GM21390 (cell line): ENCODE results near the gene JPT1.
"Not testable (repeated sequence)": the region's sequence is repeated elsewhere in the genome, so short reads cannot be mapped to it uniquely, and the experiment has no call there.

Experiments used
- ATAC-seq: cut with Tn5 transposase; IDR thresholded peaks from one replicate; pipeline ENCODE4 v1.9.1; 2021; ENCODE audit not compliant: unreplicated experiment

Gene JPT1

DNA sequence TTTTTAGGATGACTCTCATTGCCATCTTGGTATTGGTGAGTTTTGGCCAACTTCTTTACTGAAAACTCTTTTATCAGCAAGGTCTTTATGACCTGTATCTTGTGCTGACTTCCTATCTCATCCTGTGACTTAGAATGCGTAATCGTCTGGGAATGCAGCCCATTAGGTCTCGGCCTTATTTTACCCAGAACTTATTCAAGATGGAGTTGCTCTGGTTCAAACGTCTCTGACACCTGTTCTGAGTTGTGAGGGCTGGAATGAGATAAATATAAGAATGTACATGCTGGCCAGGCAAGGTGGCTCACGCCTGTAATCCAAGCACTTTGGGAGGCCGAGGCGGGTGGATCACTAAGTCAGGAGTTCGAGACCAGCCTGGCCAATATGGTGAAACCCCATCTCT is 4.2 kb upstream of the JPT1 start:
- ATAC-seq, result not testable (repeated sequence)

DNA sequence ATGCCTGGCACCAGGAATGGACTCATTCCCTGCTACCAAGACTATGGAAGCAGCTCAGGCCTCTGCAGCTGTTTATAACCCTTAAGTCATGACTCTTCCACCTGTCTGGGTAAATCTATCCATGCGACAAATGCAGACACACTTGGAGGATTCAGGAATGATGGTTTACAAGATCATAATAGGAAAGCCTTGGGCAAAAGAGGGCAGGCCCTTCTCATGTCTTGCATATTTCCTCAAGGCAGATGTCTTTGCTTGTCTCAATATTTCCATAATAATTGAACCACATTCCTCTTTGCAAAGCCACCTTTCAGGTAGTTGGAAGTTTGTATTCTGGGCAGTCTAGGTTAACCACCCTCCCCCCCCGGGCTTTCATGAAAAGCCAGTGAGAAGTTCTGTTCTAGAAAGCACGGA is 884 bp upstream of the JPT1 start:
- no peak for ATAC-seq

DNA sequence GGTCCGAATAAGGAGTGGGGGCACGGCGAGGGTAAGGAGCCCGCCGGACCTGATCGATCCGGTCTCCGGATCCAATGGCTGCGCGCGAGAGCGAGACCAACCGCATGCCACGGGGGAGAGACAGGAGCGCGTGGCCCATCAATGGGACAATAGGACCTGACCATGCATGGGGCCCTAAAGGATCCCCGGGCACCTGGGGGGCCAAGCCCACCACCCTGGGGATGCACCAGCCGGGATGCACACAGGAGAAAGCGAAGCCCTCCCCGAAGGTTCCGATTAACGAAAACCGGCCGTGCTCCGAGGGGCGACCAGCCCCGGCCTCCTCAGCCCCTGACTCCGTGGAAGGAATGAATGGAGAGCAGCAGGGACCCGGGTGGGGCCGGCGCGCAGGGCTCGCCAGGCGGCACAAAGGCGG is 525 bp downstream of the JPT1 start:
- peak; percentile 6 for ATAC-seq

DNA sequence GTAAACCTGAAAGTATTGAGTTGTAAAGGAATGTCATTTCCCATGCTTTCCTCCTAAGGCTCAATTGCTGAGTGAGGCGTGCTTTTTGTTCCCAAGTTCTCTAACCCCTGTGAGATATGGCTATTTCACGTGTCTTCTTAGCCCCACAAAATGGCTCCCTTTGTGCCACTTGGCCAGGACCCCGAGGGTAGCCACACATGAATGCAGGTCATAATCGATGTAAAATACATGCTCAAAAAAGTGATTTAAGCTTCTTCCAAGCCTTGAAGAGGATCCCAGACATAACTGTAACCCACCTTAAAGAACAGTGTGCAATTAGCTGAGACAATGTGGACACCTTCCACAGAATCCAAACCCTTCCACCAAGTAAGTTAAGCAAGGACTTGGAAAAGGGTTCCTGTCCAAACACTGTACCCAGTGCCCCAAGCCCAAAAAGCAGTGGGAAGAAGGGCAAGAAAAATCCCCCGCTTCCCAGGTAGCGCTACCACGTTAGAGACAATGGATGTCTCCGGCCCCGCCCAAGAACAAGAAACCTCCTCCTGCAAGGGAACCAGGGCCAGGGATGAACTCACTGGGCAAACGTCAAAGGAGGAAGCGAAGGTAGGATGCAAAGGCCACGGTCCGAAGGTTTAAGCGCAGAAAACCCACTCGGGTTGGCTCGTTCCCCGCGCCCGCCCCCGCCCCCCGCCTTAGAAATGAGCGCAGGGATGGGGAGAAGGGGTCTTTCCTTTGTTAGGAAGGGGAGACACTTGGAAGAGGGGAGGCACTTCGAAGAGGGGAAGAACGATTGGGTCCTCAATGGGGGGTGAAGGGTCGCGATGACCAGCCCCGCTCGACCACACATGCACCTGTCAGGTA is 1.2 kb downstream of the JPT1 start:
- no peak for ATAC-seq

DNA sequence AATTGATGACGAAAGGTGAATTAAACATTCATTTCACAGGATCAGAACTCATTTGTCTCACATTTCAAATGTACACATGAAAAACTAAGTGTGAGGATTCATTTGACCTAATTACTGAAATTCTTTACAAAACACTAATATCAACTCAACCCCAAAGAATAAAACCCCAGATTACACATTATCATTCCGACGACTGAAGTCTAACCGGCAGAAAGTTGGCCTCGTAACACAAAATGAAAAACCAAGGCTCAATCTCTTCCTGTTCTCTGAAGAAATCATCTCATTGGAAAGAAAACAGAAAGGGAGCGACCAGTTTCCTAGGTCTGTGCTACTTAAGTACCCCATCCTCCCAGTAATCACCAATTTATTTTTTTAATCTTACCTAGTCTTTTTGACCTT is 1.8 kb downstream of the JPT1 start:
- ATAC-seq, result no peak

DNA sequence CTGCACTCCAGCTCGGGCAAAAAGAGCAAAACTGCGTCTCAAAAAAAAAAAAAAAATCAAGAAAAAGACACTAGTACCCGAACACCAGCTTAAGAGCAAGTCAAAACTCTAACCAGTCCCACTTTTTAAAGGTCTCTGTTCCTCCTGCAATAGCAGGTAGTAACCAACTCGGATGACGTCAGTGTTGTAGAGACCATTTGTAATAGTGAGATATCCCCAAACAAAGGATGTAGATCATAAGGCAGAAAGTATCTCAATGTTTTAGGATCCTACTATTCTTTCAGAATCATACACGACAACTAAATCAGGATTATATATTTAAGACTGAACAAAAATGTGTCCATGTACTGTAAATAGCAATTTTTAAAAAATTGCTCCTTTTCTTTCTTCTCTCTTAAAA is 2.4 kb downstream of the JPT1 start:
- no peak for ATAC-seq

DNA sequence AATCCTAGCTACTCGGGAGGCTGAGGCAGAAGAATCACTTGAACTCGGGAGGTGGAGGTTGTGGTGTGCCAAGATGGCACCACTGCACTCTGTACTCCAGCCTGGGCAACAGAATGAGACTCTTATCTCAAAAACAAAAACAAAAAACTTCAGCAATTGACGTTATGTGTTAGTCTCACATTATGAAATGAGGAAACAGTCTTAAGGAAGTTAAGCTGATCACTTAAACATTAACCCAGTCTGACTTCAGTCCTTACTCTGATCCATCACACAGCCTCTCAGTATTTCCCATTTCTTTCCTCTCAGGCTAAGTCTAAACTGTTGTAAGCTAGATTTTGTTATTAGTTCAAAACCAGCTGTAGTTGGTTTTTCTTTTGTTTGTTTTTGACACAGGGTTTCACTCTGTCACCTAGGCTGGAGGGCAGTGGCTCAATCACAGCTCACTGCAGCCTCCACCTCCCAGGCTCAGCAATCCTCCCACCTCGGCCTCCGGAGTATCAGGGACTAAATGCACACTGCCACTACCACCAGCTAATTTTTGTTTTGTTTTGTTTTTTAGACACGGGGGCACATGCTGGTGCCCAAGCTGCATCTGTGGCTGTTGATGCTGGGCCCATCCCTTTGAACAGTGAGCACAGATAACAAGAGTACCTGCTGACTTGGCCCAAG is 6.3 kb downstream of the JPT1 start:
- ATAC-seq, result no peak

DNA sequence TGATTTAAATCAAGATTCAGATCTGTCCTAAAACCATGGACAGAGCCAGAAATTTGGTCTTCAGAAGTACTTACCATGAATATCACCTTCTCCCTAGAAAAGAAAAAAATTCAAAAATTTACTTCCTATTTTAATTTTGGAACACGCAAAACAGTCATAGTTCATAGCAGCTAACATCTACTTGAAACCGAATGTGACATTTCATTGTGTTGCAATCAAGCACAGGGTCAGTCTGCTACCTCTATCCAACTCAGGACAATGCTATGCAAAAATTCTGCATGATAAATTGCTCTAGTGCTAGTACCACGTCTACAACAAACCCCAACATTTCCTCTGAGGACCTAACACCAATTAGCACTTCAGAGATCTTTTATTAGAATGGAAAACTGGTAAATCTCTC is 7.7 kb downstream of the JPT1 start:
- ATAC-seq, result no peak

DNA sequence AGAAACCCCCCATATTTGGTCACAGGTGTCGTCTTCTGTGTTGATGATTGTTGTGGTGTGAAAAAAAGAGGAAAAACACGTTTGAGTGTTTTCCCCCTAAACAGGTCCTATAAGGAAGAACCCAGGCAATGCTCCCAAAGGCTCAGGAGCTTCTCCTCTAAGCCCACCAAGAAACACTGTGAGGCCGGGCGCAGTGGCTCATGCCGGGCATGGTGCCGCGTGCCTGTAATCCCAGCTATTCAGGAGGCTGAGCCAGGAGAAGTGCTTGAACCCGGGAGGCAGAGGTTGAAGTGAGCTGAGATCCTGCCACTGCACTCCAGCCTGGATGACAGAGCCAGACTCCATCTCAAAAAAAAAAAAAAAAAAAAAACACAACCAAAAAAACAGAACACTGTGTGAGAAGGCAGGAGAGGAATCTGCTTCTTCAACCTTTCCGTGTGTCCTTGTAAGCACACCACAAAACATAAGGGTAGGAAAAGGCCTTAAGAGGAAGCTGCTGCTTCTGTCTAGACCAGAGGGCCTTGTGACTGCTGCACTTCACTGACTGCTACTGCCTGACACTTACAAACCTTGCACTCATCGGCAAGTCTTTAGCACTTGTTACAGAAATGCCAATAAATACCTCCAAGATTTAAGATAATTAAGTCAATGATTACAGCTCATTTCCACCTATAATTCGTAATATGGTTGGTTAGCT is 9.3 kb downstream of the JPT1 start:
- no peak for ATAC-seq

DNA sequence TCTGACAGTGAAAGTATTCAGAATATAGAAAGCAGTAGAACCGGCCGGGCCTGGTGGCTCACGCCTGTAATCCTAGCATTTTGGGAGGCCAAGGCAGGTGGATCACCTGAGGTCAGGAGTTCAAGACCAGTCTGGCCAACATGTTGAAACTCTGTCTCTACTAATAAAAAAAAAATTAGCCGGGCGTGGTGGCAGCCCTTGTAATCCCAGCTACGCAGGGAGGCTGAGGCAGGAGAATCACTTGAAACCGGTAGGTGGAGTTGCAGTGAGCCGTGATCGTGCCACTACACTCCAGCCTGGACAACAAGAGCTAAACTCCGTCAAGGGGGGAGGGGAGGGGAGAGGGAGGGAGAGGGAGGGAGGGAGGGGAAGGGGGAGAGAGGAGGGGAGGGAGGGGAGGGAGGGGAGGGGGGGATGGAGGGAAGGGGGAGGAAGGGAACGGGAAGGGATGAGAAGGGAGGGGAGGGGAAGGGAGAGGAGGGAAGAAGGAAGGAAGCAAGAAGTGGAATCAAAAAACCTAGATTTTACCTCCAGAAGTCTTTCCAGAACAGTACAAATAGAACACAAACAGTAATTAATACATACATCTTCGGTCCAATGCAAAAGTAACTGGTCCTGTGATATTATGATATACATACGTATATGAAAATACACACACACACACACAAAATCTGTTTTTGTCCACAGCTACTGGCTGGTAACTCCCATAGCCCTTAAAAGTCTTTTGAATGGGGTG is 11.9 kb downstream of the JPT1 start:
- ATAC-seq, result no peak

DNA sequence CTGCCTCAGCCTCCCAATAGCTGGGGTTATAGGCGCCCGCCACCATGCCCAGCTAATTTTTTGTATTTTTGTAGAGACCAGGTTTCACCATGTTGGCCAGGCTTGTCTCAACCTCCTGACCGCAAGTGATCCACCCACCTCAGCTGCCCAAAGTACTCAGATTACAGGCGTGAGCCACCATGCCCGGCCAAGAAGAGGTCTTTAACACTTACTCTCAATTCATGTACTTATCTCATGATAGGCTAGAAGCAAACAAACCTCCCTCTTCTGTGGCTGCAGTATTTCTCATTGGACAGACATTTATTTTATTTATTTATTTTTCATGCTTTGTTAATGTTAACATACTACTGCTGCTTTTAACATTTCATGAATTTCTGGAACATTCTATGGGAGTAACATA is 15.8 kb downstream of the JPT1 start:
- no peak for ATAC-seq

DNA sequence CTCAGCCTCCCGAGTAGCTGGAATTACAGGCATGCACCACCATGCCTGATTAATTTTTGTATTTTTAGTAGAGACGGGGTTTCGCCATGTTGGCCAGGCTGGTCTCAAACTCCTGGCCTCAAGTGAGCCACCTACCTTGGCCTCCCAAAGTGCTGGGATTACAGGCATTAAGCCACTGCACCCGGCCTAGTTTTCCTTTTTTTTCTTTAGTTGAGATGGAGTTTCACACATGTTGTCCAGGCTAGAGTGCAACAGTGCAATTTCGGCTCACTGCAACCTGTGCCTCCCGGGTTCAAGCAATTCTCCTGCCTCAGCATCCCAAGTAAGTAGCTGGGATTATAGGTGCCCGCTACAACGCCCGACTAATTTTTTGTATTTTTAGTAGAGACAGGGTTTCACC is 16.6 kb downstream of the JPT1 start:
- ATAC-seq, result not testable (repeated sequence)

DNA sequence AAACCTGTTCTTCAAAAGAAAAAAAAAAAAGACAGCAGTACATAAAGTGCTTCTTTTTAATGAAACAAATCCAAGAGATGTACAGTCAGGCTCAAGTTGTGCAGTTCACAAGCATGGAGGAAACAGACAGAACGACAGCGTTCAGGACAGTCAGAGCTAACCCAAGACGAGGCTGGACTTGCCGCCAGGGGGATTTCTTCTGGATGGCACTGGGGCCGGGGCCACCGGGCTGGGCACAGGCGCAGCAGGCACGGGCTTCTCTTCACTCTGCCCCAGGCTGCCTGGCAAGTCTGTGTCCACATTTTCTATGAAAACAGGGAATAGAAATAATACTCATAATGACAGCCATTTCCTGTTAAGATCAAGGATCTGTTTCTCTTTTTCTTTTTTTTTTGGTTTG is 18.4 kb downstream of the JPT1 start:
- no peak for ATAC-seq

DNA sequence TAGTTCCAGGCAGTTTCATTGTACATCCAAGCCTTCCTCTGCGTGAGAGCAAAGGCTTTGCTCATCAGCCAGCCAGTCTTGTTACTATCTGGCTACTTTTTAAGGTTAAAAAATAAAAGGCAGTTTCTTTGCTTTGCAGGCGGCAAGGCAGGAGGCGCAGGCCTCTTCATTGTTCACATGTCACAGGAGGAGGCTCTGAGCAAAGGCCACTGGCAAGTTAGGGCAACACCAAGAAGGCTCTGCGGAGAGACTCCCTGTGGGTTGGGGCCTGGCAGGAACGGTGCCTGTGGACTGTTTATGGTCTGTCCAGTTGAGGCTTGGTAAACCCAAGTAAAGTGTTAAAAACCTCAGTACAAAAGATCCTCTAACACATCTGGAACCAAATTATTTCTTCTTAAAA is 18.9 kb downstream of the JPT1 start:
- ATAC-seq, result no peak

DNA sequence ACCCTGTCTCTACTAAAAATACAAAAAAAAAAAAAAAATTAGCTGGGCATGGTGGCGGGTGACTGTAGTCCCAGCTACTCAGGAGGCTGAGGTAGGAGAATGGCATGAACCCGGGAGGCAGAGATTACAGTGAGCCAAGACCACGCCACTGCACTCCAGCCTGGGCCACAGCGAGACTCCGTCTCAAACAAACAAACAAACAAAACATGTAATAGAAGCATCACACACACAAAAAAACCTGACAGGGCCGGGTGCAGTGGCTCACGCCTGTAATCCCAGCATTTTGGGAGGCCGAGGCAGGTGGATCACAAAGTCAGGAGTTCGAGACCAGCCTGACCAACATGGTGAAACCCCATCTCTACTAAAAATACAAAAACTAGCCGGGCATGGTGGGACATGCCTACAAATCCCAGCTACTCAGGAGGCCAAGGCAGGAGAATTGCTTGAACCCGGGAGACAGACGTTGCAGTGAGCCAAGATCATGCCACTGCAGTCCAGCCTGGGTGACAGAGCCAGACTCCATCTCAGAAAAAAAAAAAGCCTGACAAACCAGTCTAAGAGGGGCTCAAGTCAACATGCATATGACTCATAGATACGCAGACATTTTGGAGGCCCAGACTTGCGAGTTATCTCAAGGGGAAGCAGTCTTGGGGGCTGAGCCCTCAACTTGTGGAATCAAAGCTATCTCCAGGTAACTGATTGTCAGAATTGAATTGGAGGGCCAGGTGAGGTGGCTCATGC is 20.5 kb downstream of the JPT1 start:
- ATAC-seq, result not testable (repeated sequence)

DNA sequence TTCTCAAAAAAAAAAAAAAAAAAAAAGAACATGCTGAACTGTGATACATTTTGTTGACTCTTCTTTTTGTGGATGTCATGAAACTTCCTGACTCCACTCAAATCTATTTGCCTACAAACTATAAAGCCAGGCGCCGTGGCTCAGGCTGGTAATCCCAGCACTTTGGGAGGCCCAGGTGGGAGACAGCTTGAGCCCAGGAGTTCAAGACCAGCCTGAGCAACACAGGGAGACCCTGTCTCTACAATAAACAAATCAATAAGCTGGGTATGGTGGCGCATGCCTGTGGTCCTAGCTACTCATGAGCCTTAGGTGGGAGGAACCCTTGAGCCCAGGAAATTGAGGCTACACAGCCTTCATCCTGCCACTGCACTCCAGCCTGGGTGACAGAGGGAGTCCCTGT is 21.3 kb downstream of the JPT1 start:
- ATAC-seq, result no peak

DNA sequence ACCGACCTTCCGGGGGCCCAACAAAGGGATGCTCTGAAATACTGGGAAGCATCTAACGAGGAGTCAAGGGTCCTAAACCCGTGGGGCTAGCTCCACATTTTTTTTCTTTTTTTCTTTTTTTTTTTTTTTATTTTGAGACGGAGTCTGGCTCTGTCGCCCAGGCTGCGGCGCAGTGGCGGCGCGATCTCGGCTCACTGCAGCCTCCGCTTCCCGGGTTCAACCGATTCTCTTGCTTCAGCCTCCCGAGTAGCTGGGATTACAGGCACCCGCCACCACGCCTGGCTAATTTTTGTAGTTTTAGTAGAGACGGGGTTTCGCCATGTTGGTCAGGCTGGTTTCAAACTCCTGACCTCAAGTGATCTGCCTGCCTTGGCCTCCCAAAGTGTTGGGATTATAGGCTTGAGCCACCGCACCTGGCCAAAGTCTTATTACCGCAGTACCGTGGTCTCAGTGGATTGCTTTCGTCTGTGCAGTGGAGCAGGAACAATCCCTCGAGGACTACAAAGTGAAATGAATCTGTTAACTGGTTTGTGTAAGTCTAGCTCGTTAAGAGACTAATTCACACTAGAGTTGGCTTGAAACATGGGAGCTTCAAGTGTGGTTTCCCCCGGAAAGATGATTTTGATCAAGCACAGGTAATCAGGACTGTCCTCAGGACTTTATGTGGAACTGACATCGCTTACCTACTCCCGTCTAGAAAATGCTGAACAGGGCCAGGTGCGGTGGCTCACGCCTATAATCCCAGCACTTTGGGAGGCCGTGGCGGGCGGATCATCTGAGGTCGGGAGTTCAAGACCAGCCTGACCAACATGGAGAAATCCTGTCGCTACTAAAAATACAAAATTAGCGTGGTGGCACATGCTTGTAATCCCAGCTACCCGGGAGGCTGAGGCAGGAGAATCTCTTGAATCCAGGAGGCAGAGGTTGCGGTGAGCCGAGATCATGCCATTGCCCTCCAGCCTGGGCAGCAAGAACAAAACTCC is 22.0 kb downstream of the JPT1 start:
- not testable (repeated sequence) for ATAC-seq

DNA sequence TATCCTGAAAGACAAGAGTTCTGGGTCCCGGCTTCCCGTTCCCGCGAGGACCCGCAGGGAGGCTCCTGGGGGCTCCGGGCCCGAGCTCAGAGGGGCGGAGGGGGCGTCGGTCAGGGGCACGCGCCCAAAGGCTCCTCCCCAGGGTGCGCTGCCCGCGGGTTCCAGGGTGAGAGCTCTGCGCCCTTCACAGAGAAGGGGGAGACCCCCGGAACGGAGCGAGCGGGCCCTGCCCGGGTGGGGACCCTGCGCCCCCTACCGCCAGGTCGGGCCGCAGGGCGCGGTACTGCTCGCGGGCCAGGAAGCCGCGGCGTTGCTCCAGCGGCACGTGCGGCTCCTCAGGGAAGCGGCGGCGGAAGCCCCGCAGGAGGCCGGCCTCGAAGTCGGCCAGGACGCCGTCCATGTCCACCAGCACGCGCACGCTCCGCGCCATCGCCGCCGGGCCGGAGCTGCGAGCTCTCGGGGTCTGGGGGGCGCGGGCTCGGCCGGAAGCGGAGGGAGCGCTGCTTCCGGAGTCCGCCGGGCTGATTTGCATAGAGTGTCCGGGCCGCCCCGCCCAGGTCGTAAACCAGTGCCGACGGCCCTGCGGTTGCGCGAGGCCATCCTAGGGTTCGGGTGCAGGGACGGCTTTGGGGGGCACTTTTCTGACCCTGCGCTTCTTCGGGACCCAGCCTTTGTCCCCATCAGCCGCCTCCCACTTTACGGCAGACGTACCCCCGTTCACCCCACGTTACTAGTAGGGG is 22.9 kb downstream of the JPT1 start, which contains the start of gene NT5C:
Gene NT5C (minus strand): TSS at position 465 of the 740 bp plus-strand sequence. CDS start 35 bp downstream, at position 430.
- peak; percentile 87 for ATAC-seq
